HG03565 (cell line): ENCODE measurements around the gene MAPK8IP3.
"Not testable (repeated sequence)": the region's sequence is repeated elsewhere in the genome, so short reads cannot be mapped to it uniquely, and the experiment has no call there.

Experiments used
- ATAC-seq: cut with Tn5 transposase; IDR thresholded peaks from one replicate; pipeline ENCODE4 v1.9.1; 2021; ENCODE audit warnings: mild to moderate bottlenecking, moderate library complexity; ENCODE audit not compliant: unreplicated experiment

The MAPK8IP3 gene

DNA sequence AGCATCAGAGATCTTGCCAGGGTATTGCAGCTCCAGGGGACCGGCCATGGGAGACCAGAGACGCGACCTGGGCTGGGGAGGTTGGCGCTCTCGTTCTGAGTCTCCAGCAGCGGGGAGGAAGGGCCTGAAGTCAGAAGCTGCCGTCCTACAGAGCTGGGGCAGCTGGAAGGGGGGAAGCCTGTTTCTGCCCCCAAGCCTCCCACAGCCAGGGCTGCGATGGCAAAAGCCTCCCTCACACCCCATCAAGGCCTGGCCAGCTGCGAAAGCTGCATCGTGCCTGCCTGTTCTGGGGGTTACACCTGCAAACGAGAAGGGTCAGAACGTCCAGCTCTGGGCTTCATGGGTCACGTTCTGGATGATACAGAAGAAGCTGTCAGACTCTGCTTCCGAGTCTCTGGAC, 26.1 kb downstream of the MAPK8IP3 start:
- ATAC-seq = no peak

DNA sequence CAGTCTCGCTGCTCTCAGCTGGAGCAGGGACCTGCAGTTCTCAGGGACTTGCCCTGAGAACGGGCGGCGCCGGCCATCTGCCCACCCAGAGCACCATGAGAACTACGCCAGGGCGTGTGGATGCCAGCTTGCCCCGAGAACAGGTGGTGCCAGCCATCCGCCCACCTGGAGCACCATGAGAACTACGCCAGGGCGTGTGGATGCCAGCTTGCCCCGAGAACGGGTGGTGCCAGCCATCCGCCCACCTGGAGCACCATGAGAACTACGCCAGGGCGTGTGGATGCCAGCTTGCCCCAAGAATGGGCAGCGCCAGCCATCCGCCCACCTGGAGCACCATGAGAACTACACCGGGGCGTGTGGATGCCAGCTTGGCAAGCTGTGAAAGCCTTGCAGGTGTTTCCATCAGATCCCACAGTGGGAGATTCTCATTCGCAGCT, 26.6 kb downstream of the MAPK8IP3 start:
- ATAC-seq = not testable (repeated sequence)

DNA sequence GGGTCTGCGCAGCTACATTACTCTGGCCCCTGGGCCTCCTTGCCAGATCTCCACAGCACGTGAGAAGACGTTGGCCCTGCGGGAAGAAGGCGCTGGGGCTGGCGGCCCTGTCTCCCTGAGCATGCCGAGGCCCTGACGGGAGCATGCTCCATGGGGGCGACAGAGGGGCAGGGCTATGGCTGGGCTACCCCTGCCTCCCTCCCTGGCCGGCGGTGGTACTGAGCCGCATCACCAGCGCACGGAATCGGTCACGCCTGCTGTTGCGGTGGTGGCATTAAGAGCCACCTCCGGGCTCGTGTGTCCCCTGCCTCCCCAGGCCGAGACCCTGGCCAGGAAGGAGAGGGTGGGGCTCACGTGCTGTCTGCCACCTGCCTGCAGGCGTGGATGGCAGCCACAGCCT, 28.1 kb downstream of the MAPK8IP3 start:
- no peak for ATAC-seq

DNA sequence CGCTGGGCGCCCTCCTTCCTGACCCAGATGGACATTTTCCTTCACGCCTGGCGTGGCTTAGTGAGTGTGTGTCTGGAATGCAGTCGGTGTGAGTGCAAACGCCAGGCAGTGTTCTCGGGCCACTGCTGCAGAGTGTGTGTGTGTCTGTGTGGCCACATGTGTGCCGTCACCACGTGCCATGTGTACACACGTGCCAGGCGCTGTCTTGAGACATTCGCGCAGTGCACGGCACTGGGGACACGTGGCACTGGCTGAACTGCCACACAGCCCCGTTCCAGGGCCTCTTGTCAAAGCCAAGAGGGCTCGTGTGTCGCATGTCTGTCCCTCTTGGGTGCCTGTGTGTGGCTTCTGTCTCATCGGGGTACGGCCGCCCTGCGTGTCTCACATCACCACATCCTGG, 28.8 kb downstream of the MAPK8IP3 start:
- no peak for ATAC-seq

DNA sequence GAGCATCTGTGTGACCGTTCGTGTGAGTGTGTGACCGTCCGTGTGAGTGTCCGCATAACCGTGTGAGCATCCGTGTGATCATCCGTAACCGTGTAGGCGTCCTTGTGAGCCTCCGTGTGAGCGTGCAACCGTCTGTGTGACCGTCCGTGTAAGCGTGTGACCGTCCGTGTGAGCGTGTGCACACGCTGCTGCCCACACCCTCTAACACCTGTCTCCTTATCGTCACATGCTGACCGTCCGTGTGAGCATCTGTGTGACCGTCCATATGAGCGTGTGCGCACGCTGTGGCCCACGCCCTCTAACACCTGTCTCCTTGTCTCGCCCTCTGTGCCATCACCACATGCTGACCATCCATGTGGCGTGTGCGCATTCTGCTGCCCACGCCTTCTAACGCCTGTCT, 34.2 kb downstream of the MAPK8IP3 start:
- ATAC-seq = no peak

DNA sequence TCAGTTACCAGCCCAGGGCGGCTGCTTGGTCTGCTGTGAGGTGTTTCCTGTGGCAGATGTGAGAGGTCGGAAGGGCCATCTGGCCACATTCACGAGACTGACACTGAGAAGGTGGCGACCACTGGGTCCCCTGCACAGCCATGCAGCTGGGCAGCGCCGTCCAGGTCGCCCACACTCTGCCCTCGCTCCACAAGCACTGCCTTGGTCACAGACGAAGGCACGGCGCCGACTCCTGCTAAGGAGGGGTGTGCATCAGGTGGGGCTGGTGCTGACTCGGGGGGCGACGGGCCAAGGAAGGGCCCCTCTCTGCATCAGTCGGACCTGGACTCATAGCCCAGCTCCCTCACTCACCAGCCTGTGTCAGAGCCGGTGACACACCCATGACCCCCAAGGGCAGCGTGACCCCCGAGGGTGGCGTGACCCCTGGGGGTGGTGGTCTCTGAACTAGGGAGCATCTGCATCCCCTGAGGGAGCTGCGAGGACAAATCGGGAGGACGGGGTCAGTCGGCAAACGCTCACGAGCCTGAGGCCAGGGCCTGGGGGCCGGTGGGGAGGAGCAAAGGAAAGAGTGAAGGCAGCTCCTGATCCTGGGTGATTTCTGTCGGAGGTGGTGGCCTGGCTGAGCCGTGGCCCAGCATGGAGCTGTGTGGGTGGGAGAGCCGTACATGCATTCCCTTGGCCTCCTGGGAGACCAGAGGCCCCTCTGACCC, 34.9 kb downstream of the MAPK8IP3 start:
- no peak for ATAC-seq

DNA sequence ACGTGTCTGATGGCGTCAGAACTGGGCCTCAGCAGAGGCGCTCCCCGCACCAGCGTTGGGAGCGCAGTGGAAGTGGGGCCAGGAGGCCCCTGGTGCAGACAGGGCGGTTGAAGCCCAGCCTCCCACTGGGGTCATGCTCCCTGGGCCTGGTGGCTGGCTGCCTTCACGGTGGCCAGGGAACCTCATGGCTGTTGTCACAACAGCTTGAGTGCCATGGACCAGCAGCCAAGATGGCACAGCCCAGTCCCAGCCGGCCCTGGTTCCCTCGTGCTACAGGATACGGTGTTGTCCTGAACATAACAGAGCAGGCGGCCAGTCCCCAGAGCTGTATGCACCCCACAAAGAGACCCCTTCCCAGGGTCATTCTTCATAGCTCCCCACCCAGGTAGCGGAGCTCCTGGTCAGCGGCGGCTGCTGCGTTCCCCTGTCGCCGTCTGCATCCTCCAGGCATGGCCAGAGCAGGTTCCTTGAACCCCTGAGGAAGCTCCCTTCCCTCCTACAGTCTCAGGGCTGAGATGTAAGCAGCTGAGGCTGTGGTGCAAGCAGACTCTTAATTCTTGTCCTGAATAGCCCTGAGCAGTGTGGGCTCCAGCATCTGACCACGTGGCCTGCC, 35.7 kb downstream of the MAPK8IP3 start:
- ATAC-seq = no peak

DNA sequence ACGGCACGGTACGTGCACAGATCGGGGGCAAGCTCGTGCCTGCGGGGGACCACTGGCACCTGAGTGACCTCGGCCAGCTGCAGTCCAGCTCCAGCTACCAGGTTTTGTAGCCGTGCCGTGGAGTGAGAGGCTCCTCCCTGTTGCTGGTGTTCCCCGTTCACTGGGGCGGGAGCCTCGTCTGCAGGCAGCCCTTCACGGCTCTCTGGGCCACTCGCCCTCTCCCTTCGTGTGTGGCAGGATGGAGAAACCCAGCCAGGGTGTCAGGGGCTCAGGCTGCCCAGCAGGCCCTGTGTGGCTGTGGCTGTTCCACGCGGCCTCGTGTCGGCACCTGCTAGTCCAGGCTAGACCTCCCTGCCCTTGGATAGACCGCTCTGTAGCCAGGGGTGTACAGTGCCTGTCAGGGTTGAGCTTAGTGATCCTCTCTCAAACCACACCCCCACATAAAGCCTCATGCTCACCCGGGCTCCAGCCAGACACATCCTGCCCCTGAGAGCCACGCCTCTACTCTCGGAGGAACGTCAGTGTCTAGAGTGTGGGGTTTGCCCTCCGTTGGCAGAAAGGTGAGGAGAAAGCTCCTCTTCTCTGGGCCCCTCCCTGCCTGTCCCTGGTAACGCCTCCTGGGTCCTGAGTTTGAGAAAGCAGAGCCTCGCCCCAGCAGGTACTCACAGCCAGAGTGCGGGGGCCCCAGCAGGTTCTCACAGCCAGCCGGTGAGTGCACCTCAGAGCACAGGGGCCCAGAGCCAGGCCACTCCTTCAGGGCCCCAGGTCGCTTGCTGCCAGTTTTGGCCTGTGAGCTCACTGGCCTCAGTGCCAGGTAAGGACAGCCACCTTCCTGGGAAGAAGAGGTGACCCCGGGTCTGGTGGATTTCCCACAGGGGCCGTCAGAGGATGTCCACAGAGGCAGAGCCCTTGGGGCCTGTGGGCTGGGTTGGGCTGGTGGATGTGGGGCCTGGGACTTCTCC, 37.7 kb downstream of the MAPK8IP3 start:
- ATAC-seq = no peak

DNA sequence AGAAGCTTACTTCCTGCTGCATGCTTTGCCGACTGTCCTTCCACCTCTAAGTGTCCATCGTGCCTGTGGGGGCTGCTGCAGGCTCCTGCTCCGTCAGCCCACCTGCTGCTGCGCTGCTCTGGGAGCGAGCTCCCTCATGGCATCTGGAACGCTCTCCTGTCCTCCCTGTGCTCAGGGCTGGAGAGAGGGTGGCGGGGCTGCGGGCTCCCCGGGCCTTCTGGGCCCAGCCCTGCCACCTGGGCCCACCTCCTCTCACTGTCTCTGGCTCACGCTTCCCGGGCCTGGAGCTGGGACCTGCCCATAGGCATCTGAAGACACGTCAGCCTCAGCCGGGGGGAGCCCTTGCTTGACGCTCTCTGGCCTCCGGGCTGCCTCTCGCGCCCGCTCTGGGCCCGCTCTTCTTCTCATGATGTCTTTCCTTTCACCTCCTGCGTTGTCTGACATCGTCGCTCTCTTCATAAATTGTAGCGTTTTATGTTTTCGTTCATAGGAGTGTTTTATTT, 38.4 kb downstream of the MAPK8IP3 start:
- no peak for ATAC-seq

DNA sequence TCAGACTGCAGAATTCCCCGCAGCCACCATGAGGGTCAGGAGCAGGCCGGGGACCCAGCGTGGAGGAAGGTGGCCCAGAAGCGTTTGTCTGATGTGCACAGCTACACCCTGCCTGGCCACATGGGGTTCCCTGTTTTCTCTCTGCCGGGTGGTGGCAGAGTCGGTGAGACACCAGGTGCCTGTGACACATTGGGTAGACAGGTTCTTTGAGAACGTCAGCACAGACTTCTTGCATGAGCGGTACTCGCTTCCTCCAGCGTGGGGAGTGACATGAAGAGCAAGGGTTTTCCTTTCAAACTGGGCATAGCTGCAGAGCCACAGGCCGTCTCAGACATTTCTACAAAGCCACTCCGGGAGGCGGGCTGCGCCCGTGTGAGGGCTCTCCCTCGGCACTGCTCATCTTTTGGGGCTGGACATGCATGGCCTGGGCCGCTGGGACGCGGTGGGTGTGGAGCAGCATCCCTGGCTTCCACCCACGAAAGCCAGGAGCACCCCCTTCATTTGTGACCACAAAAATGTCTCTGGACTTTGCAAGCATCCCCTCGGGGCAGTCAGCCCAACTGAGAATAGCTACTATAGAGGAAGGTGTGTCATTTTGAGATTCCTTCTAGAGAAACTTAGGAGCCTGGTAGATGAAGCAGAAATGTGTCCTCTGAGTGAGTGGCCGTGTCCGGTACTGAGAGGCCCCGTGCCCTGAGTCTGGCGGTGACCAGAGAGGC, 39.3 kb downstream of the MAPK8IP3 start:
- no peak for ATAC-seq

DNA sequence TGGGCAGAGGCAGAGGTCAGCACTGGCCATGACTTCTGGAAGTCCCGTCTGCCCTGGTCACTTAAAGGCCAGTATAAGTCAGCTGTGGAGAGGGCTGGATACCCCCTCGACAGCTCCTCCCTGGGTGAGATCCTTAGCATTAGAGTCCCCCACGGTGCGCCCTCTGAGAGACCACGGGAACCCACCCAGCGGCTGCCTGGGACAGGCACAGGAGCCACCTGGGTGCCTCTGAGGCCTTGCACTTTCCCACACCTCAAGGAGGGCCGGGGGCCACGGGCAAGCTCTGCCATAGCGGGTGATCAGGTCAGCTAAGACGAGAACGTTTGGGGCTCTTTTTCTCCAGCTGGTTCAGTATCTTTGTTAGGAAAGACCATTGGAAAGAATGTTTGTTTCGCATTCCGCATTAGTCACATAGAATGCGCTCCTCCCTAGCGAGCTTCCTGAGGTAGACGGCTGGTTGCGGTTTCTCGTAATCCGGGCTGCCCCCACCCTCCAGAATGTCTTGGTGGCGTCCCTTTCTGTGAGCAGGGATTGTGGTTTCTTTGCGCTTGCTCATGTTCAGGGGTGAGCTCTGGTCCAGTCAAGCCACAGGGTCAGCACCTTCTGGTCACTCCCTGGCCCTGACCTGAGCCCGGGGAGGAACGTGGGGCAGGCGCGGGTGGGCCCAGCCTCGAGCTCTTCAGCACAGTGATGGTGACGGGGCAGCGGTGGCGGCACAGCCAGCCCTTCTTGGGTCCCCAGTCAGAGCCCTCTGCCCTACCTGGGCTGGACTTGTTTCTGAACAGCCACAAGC, 40.1 kb downstream of the MAPK8IP3 start:
- no peak for ATAC-seq

DNA sequence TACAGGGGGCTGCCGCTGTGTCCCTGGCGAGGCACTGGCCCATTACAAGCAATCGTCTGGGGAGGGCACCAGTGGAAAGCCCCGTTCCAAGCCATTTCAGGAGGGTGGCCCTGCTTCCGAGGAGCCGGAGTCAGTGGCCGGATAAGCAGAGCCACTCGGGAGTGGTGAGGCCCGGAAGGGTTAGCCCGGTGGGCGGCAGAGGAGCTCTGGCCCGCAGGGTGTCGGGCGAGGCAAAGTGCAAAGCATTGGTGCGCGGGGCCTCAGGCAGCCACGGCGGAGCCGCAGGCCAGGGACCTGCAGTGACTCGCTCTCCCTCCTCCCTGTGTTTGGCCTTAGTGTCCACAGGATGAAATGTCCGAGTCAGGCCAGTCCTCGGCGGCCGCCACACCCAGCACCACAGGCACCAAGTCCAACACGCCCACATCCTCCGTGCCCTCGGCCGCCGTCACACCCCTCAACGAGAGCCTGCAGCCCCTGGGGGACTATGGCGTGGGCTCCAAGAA, 40.7 kb downstream of the MAPK8IP3 start:
- no peak for ATAC-seq

DNA sequence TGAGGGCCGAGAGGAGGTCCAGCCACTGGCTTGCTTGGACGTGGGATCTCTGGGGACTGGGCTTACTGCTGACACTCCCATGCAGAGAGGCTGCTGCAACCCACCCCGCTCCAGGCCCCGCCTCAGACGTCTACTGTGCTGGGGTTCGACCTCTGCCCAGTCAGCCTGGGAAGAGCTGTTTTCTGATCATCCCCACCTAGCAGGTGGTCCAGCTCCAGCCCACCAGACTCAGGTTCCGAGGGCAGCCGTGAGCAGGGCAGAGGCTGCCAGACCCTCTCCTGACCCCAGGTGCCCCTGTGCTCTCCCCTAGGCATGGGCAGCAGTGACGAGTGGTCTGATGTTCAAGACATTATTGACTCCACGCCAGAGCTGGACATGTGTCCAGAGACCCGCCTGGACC, 41.9 kb downstream of the MAPK8IP3 start:
- ATAC-seq = no peak

DNA sequence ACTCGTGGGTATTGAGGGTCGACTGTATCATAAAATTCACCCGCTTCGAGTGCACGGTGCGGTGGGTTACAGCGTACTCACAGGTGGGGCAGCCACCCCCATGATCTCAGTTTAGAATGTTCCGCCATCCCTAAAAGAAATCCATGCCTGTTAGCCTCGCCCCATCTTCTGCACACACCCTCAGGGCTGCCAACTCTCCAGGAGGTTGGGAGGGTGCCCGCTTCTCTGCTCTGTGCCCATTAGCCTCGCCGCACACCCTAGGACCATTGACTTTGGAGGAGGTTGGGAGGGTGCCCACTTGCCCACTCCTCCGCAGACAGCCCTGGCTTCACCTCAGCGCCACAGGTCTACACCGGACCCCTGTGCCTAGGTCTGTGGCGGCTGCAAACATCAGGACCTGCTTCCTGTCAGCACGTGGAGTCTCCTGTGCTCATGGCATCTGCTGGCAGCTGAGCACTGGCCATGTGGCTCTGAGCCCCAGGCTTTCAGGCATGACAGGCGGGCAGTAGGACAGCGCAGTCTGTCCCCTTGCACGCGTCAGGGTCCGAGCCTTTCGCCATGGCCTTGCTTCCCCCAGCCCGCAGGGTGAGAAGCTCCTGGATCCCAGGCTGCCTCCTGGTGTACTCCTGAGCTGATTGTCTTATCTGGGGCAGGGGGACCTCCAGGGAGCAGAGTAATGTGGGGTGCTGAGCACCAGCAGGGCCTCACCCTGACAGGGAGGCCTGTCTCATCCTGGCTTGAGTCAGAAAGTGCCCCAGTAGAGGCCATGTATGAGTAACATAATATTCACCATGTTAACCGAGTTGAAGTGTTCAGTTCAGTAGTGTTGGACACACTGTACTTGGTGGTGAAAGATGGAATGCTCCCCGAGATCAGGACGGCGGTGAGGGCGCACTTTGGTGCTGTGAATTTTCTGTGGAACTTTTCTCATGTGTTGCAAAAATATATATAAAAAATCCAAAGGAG, 43.4 kb downstream of the MAPK8IP3 start:
- no peak for ATAC-seq

DNA sequence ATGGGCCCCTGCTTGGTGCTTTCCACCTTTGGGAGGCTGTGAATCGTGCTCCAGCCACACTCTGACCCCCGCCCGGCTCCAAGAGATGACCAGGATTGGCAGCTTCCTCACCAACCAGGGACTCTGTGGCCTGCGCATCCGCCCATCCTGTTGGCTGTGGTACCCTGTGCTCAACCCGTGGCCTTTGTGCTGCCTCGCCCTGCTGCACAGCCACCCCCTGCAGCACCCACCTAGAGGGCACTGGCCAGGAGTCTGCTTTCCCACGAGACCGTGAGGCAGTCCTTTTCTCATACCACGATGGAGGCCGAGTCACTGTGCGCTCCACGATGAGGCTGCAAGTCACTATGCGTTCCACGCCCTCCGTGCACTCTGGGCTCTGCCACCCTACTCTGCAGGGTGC, 46.0 kb downstream of the MAPK8IP3 start:
- ATAC-seq = no peak

DNA sequence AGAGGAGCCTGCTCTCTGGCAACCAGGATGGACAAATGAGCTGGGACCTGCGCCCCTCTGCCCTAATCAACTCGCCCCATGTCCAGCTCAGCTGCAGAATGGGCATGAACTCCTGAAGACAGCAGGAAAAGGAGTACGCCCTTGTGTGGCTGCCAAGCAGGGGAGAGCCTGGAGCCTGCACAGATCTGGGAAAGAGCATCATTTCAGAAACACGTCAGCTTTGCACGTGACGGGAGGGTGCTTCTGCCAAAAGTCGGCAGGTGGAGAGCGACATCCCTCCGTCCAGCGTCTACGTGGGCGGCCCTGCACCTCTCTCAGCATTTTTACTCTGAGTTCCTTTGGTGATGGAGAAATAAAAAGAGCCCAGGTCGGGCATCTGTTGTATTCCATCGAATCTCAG, 46.9 kb downstream of the MAPK8IP3 start:
- ATAC-seq = no peak

DNA sequence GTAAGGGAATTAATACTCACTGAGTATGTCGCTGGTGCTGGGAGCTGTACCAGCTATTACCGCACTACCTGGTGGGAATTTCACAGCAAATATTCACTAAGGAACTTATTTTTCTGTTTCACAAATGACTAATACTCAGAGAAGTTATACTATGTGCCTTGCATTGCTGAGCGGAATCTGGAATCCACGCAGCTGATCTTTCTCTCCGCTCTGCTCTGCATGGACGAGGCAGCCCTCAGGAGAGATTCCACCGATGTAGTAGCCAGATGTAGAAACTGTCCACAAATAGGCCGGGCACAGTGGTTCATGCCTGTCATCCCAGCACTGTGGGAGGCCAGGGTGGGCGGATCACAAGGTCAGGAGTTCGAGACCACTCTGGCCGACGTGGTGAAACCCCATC, 48.2 kb downstream of the MAPK8IP3 start:
- no peak for ATAC-seq

DNA sequence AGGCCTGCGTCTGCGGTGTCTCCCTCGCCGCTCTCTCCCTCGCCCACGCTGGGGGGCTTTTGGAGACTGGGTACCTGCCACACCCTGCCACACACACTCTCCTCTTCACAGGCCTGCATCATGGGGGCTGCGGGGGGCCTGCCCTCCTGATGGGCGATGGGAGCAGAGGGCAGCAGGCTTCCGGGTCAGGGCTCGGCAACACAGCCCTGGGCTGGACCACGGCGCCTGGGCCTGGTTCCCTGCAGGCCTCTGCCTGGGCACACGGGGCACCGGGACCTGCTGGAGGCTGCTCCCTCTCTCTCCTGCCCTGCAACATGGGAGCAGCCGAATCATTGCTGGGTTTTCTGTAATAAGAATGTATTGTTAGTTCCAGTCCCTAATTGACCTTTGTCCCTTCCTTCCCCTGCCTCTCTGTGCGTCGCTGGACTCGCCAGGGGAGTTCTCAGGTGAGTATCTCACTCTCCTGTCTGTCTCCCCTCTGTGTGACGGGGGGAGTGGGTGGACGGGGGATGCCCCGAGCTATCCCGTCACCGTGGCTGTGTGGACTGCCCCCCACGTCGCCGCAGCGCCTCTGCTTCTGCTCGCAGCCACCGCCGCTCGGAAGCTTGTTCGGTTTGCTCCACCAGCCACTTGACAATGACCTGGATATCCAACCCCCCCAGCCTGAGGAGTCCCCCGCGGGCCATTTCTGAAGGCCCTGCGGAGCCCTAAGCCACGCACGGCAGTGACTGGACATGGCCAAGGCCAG, 51.9 kb downstream of the MAPK8IP3 start:
- no peak for ATAC-seq
